HEK293T (cell line): ENCODE data around the gene SGSM2.

ENCODE experiments used
- BHLHE40 ChIP-seq: fragments of 450-650 bp; IDR thresholded peaks from 2 replicates; pipeline ENCODE4 v1.6.1; 2016; ENCODE audit warnings: mild to moderate bottlenecking, moderate library complexity, borderline replicate concordance
- FOXA1 ChIP-seq: fragments of 450-650 bp; IDR thresholded peaks from 2 replicates; pipeline ENCODE4 v1.6.1; 2016; ENCODE audit warnings: mild to moderate bottlenecking
- SP1 ChIP-seq: fragments of 450-650 bp; IDR thresholded peaks from 2 replicates; pipeline ENCODE4 v1.6.1; 2017

- TF ChIP-seq SP1 (no peak), BHLHE40 (no peak), FOXA1 (no peak)
Observed at GRCh38 chr17:2395258-2396181, 58.2 kb downstream of the SGSM2 start.
